Parathyroid adenoma (tissue), 2 donors: ENCODE results near the gene PCBP2.

ENCODE experiments used
- H2AFZ ChIP-seq: fragments of 300-600 bp; sonication (generic); one replicate; pipeline ENCODE4 v1.7.0; 2017; ENCODE audit warnings: antibody characterized with exemption, mild to moderate bottlenecking
- H3K27ac ChIP-seq: fragments of 300-600 bp; sonication (generic); one replicate; pipeline ENCODE4 v1.7.0; 2017
- H3K27me3 ChIP-seq: fragments of 300-600 bp; sonication (generic); one replicate; pipeline ENCODE4 v1.7.0; 2017; ENCODE audit warnings: low read length; ENCODE audit not compliant: control insufficient read depth, insufficient read depth
- H3K36me3 ChIP-seq: fragments of 300-600 bp; sonication (generic); one replicate; pipeline ENCODE4 v1.7.0; 2017; ENCODE audit warnings: low read length; ENCODE audit not compliant: control insufficient read depth, insufficient read depth
- H3K4me1 ChIP-seq: fragments of 300-600 bp; sonication (generic); one replicate; pipeline ENCODE4 v1.7.0; 2017; ENCODE audit warnings: control low read depth
- H3K4me2 ChIP-seq: fragments of 300-600 bp; sonication (generic); one replicate; pipeline ENCODE4 v1.7.0; 2017; ENCODE audit warnings: low read length
- H3K4me3 ChIP-seq: fragments of 300-600 bp; sonication (generic); one replicate; pipeline ENCODE4 v1.7.0; 2017; ENCODE audit warnings: low read depth, low read length
- H3K79me2 ChIP-seq: fragments of 300-600 bp; sonication (generic); one replicate; pipeline ENCODE4 v1.7.0; 2017; ENCODE audit warnings: control low read depth
- H3K9ac ChIP-seq: fragments of 300-600 bp; sonication (generic); one replicate; pipeline ENCODE4 v1.7.0; 2017; ENCODE audit warnings: mild to moderate bottlenecking
- H3K9me3 ChIP-seq: fragments of 300-600 bp; sonication (generic); one replicate; pipeline ENCODE4 v1.7.0; 2017; ENCODE audit warnings: low read length; ENCODE audit not compliant: control insufficient read depth
- CTCF ChIP-seq: fragments of 300-600 bp; sonication (generic); IDR thresholded peaks from one replicate; pipeline ENCODE4 v1.7.0; 2017; ENCODE audit warnings: antibody characterized with exemption, mild to moderate bottlenecking
- donor health status: primary hyperparathyroidism.

Gene PCBP2

GRCh38 chr12:53462935-53463334 lies 11.0 kb downstream of the PCBP2 start:
- Histone ChIP-seq H3K27ac (no peak overlapping the region), H3K27me3 (no peaks in the 10 kb centered on the region), H3K9me3 (no peaks in the 10 kb centered on the region), H3K79me2 (peaks cover 50% of the 10 kb centered on the region), H3K4me2 (no peak overlapping the region), H3K4me1 (peaks cover 13% of the 10 kb centered on the region), H3K9ac (no peak overlapping the region), H2AFZ (no peak overlapping the region), H3K4me3 (no peak overlapping the region), H3K36me3 (no peaks in the 10 kb centered on the region)
- TF ChIP-seq CTCF: no peak

- no peaks in the 10 kb centered on the region for H3K9me3 ChIP-seq
- H3K79me2 ChIP-seq: peaks cover 50% of the 10 kb centered on the region
- H3K36me3 ChIP-seq: no peaks in the 10 kb centered on the region
- no peak overlapping the region for H3K27ac ChIP-seq
- H3K27me3 ChIP-seq: no peaks in the 10 kb centered on the region
- peaks cover 13% of the 10 kb centered on the region for H3K4me1 ChIP-seq
- no peak overlapping the region for H3K9ac ChIP-seq
- no peak overlapping the region for H3K4me3 ChIP-seq
- H3K4me2 ChIP-seq: no peak overlapping the region
- no peak overlapping the region for H2AFZ ChIP-seq
- no peak for TF ChIP-seq CTCF
These were observed 12.1 kb downstream of the PCBP2 start for GRCh38 chr12:53463802-53464560.

GRCh38 chr12:53464685-53465418 lies 12.9 kb downstream of the PCBP2 start:
- no peaks in the 10 kb centered on the region for H3K36me3 ChIP-seq
- H3K27me3 ChIP-seq: no peaks in the 10 kb centered on the region
- H3K79me2 ChIP-seq: peaks cover 44% of the 10 kb centered on the region
- no peak overlapping the region for H3K4me3 ChIP-seq
- TF ChIP-seq CTCF: no peak
- H3K4me1 ChIP-seq: peaks cover 13% of the 10 kb centered on the region
- H3K27ac ChIP-seq: no peak overlapping the region
- H3K9ac ChIP-seq: no peak overlapping the region
- no peak overlapping the region for H2AFZ ChIP-seq
- H3K9me3 ChIP-seq: no peaks in the 10 kb centered on the region
- H3K4me2 ChIP-seq: no peak overlapping the region

DNA sequence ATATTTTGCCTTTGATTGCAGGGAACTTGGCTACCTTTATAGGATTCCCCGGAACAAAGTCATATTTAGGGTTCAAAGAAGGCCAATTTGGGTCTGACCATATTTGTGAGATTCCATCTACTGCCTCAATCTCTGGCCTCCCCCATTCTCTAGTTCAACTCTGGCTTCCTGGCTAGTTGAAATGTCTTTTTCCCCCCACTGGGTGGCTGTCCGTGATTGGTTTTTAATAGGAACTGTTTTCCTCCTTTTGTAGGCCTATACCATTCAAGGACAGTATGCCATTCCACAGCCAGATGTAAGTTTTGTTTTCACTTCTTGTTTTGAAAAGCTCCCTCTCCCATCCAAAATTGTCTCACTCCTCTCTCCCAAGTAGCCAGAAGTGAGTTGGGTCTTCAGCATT lies 13.8 kb downstream of the PCBP2 start:
- Histone ChIP-seq H3K4me2 (no peak overlapping the region), H3K36me3 (no peaks in the 10 kb centered on the region), H3K9ac (no peak overlapping the region), H2AFZ (no peak overlapping the region), H3K4me3 (no peak overlapping the region), H3K79me2 (peaks cover 36% of the 10 kb centered on the region), H3K9me3 (no peaks in the 10 kb centered on the region), H3K27me3 (no peaks in the 10 kb centered on the region), H3K4me1 (peaks cover 11% of the 10 kb centered on the region), H3K27ac (no peak overlapping the region)
- no peak for TF ChIP-seq CTCF
